B cell (primary cell): Measurements from ENCODE around the gene CARMIL1. TPM values are rescaled to one million over a fixed set of nuclear protein-coding genes. Genes with fewer than 3 reads are reported as not detected.

Experiments used
- ATAC-seq: fragments of 200-7000 bp; cut with Tn5 transposase; one replicate; pipeline ENCODE4 v1.10.0; 2021; ENCODE audit warnings: low read depth, mild to moderate bottlenecking, moderate number of reproducible peaks, moderate library complexity
- CTCF ChIA-PET: fragments of 350-600 bp; sonication (Branson Sonifier 250); formaldehyde crosslinking; loops from one replicate; lab custom pipeline; 2021; ENCODE audit warnings: antibody characterized with exemption, inconsistent platforms; lab: Charles Lee
- POLR2A ChIA-PET: fragments of 350-600 bp; sonication (Branson Sonifier 250); formaldehyde crosslinking; loops from one replicate; lab custom pipeline; 2021; ENCODE audit warnings: antibody characterized with exemption; lab: Charles Lee
- DNase-seq: peaks from one replicate; pipeline ENCODE4 v3.0.0; 2013
- H2AFZ ChIP-seq: 2 replicates; pipeline ENCODE4 v1.6.1; 2012; ENCODE audit warnings: mild to moderate bottlenecking, low read depth, low read length; ENCODE audit not compliant: insufficient read depth, poor library complexity, severe bottlenecking
- H3K27ac ChIP-seq, 2 donors: 1 replicate in 1 of 2; 2 replicates in 1 of 2; pipeline ENCODE4 v1.5.1; 2012 to 2013; ENCODE audit warnings: low read length in 2 of 2, mild to moderate bottlenecking in 2 of 2, moderate library complexity in 1 of 2
- H3K27me3 ChIP-seq, 4 experiments: fragments of 200-600 bp in 1 of 4; sonication (generic) in 1 of 4; replicated peaks in 1 of 4; 1 replicate in 2 of 4; 2 replicates in 2 of 4; pipeline versions ENCODE4 v1.6.1 to v1.7.0; 2013 to 2016; ENCODE audit warnings: low read length in 3 of 4, mild to moderate bottlenecking in 2 of 4, mixed read lengths in 1 of 4, moderate library complexity in 1 of 4; ENCODE audit not compliant: insufficient read depth in 4 of 4, control insufficient read depth in 3 of 4; ENCODE audit errors: control extremely low read depth in 1 of 4
- H3K36me3 ChIP-seq, 2 experiments: replicated peaks in 1 of 2; 1 replicate in 1 of 2; 2 replicates in 1 of 2; pipeline versions ENCODE4 v1.6.1 to v1.7.1; 2013; ENCODE audit warnings: low read length in 1 of 2; ENCODE audit not compliant: insufficient read depth in 2 of 2, control insufficient read depth in 1 of 2; ENCODE audit errors: control extremely low read depth in 1 of 2, extremely low read depth in 1 of 2
- H3K4me1 ChIP-seq, 2 donors: fragments of 200-600 bp in 1 of 2; sonication (generic) in 1 of 2; 1 replicate in 1 of 2; 2 replicates in 1 of 2; pipeline versions ENCODE4 v1.5.1 to v1.6.1; 2013 to 2017; ENCODE audit warnings: low read length in 2 of 2; ENCODE audit not compliant: control insufficient read depth in 2 of 2, insufficient read depth in 2 of 2
- H3K4me2 ChIP-seq: replicated peaks from 2 replicates; pipeline ENCODE3; 2012; ENCODE audit warnings: mild to moderate bottlenecking, low read depth, low read length; ENCODE audit not compliant: poor library complexity, severe bottlenecking
- H3K4me3 ChIP-seq, 5 experiments: fragments of 200-600 bp in 1 of 5; sonication (generic) in 1 of 5; 1 replicate in 3 of 5; 2 replicates in 2 of 5; pipeline versions ENCODE4 v1.5.1 to v1.7.0; 2011 to 2016; ENCODE audit warnings: low read length in 4 of 5, mild to moderate bottlenecking in 4 of 5, low read depth in 2 of 5, control low read depth in 1 of 5, moderate library complexity in 1 of 5; ENCODE audit not compliant: insufficient read depth in 1 of 5; ENCODE audit errors: control extremely low read depth in 1 of 5, extremely low read depth in 1 of 5
- H3K79me2 ChIP-seq: fragments of 200-600 bp; sonication (generic); one replicate; pipeline ENCODE4 v1.6.0; 2016; ENCODE audit warnings: low read length; ENCODE audit not compliant: control insufficient read depth, insufficient read depth
- H3K9ac ChIP-seq: fragments of 200-600 bp; sonication (generic); 2 replicates; pipeline ENCODE4 v1.6.1; 2017; ENCODE audit warnings: mild to moderate bottlenecking, low read length, moderate library complexity
- H3K9me3 ChIP-seq, 3 donors: one replicate each; pipeline versions ENCODE4 v1.6.1 to v1.7.1; 2013; ENCODE audit warnings: low read length in 2 of 3; ENCODE audit not compliant: control insufficient read depth in 2 of 3, insufficient read depth in 1 of 3; ENCODE audit errors: control extremely low read depth in 1 of 3
- H4K20me1 ChIP-seq: 2 replicates; pipeline ENCODE4 v1.6.0; 2012; ENCODE audit warnings: mild to moderate bottlenecking, low read length; ENCODE audit not compliant: insufficient read depth, control insufficient read depth, poor library complexity, severe bottlenecking
- H3K27ac Mint-ChIP-seq: one replicate; pipeline ENCODE4 v1.8.0; 2021; ENCODE audit warnings: mixed read lengths
- H3K27me3 Mint-ChIP-seq: one replicate; pipeline ENCODE4 v1.8.0; 2021; ENCODE audit warnings: mixed read lengths
- H3K4me1 Mint-ChIP-seq: one replicate; pipeline ENCODE4 v1.8.0; 2021; ENCODE audit warnings: mixed read lengths
- H3K4me3 Mint-ChIP-seq: one replicate; pipeline ENCODE4 v1.8.0; 2021; ENCODE audit warnings: mixed read lengths
- H3K9me3 Mint-ChIP-seq: one replicate; pipeline ENCODE4 v1.8.0; 2022; ENCODE audit warnings: mixed read lengths; ENCODE audit not compliant: insufficient read depth
- CTCF ChIP-seq: fragments of 200-600 bp; IDR thresholded peaks from one replicate; pipeline ENCODE4 v1.8.0; 2022; ENCODE audit warnings: antibody characterized with exemption, mild to moderate bottlenecking
- EZH2 ChIP-seq: IDR thresholded peaks from 2 replicates; pipeline ENCODE4 v1.6.1; 2012; ENCODE audit warnings: borderline replicate concordance, low read depth, mild to moderate bottlenecking, moderate library complexity, low read length; ENCODE audit not compliant: insufficient read depth, poor library complexity, severe bottlenecking
- WGBS: methylation state at CpG from one replicate; pipeline ENCODE4 v1.1.5; 2013; ENCODE audit warnings: missing lambda C conversion rate; ENCODE audit not compliant: insufficient coverage; 5-methylcytosine and 5-hydroxymethylcytosine counted together
- intact Hi-C: fragments of 100-400 bp; cut with micrococcal nuclease; formaldehyde crosslinking; loops from one replicate; pipeline ENCODE4 v1.10.0; 2022
- polyA plus RNA-seq: library from polyadenylated mRNA; depleted of rRNA; stranded (reverse); fragments of >200 nt; gene quantifications from 2 replicates; pipeline ENCODE4 v1.2.3, GENCODE V29; 2012
- total RNA-seq, 2 donors: library from RNA; stranded (reverse); fragments of 120-200 nt in 1 of 2; gene quantifications; 1 replicate in 1 of 2; 2 replicates in 1 of 2; pipeline versions ENCODE4 v1.2.3 to v1.2.4, GENCODE V29; 2013 to 2022

Gene CARMIL1
- total and polyA plus RNA-seq, 2 donors (not counting 1 experiment from before 2014, with no cell fraction given): 7.5 to 11.0 TPM

GRCh38 chr6:25431975-25432307 is 152.8 kb downstream of the CARMIL1 start:
- H3K27me3 ChIP-seq: no peaks in the 10 kb centered on the region
- no peaks in the 10 kb centered on the region for H3K79me2 ChIP-seq
- intact Hi-C loops: no loop called here
- Mint-ChIP-seq H3K4me1 (peaks cover 21% of the 10 kb centered on the region), H3K4me3 (no peak overlapping the region), H3K9me3 (no peaks in the 10 kb centered on the region), H3K27me3 (peaks cover 3% of the 10 kb centered on the region), H3K27ac (no peak overlapping the region)
- H3K4me1 ChIP-seq: peaks cover 7 to 9% of the 10 kb centered on the region in 2 donors
- no peak for TF ChIP-seq CTCF
- TF ChIP-seq EZH2: no peak
- H3K36me3 ChIP-seq: no peaks in the 10 kb centered on the region
- ChIA-PET POLR2A (no interaction called here), CTCF (no interaction called here)
- H3K27ac ChIP-seq: no peak overlapping the region
- H2AFZ ChIP-seq: peak overlapping the region; percentile 9
- ATAC-seq (no peak), DNase-seq (no peak)
- no peak overlapping the region for H3K9ac ChIP-seq
- H3K9me3 ChIP-seq: no peaks in the 10 kb centered on the region
- peak overlapping the region; percentile 18 for H3K4me2 ChIP-seq
- 27% methylated on average over 2 of the region's 3 CpGs for WGBS
- no peak overlapping the region for H3K4me3 ChIP-seq
- H4K20me1 ChIP-seq: no peaks in the 10 kb centered on the region

GRCh38 chr6:25434921-25435320 is 155.7 kb downstream of the CARMIL1 start:
- Mint-ChIP-seq H3K4me1 (peaks cover 13% of the 10 kb centered on the region), H3K27ac (no peak overlapping the region), H3K27me3 (peaks cover 3% of the 10 kb centered on the region), H3K4me3 (no peak overlapping the region), H3K9me3 (no peaks in the 10 kb centered on the region)
- WGBS: no CpG with 5 or more reads among the region's 3 CpGs
- peaks cover 7 to 9% of the 10 kb centered on the region in 2 donors for H3K4me1 ChIP-seq
- no peaks in the 10 kb centered on the region for H3K9me3 ChIP-seq
- no peak overlapping the region for H3K9ac ChIP-seq
- H3K27me3 ChIP-seq: no peaks in the 10 kb centered on the region
- DNase-seq (no peak), ATAC-seq (no peak)
- TF ChIP-seq EZH2 (no peak), CTCF (no peak)
- H3K79me2 ChIP-seq: no peaks in the 10 kb centered on the region
- H4K20me1 ChIP-seq: no peaks in the 10 kb centered on the region
- intact Hi-C loops: no loop called here
- POLR2A ChIA-PET: no interaction called here
- CTCF ChIA-PET: interaction anchor here (1.4 kb wide), 1 partner anchor 169 kb away, joined by 5 read pairs; no protein-coding TSS in a partner anchor
- H3K4me3 ChIP-seq: no peak overlapping the region
- H3K4me2 ChIP-seq: no peak overlapping the region
- H3K36me3 ChIP-seq: no peaks in the 10 kb centered on the region
- H2AFZ ChIP-seq: no peak overlapping the region
- H3K27ac ChIP-seq: no peak overlapping the region
